ENCODE data around the gene SRBD1.

The SRBD1 gene

DNA sequence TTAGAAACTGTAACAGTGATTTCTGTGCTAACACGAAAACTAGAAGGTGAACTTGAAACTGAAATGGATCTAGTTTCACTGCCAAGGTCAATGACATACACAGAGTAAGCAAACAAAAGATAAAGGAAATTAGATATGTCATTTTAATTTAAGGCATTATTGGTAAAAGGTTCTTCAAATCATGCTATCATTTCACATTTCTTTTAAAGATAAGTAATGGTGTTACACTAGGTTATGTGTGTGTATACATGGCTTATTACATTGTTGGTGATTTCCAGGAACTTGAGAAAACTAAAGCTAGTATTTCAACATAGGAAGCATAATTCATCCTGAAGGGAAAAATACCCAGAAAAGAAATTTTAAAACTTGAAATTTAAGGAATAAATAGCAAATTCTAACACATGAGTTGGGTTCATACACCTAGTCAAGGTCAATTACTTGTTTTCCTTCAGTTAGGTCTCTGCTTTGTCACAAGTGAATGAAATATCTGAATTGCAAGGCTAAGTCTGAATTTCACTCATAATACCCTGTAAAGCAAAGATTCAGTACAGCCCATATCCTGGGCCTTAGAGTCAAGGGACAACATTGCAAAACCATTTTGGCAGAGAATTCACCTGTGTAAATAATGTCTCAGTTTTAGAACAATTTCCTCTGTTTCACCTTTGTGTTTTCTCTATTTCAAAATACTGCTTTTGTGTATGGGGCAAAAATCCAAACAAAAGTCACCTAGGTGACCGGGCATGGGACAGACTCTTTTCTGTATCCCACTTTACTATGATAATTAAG, 141.6 kb downstream of the SRBD1 start:
- DNase-seq (ENCODE audit: insufficient read length, low spot score) (no peak), FAIRE-seq (peak; percentile 66)
- no peak for TF ChIP-seq PAX5 (IDR thresholded peaks at IDR 0.05; ENCODE audit: insufficient read depth, low read length, severe bottlenecking)
- TF ChIP-seq POU2F2 (IDR thresholded peaks at IDR 0.05; ENCODE audit: low read depth, low read length) = no peak
- no peak for TF ChIP-seq POLR2AphosphoS5 (IDR thresholded peaks at IDR 0.05; ENCODE audit: low read depth, low read length)
- no peak for TF ChIP-seq SPI1 (IDR thresholded peaks at IDR 0.05; ENCODE audit: low read depth, low read length)
- no peak for TF ChIP-seq TAF1 (IDR thresholded peaks at IDR 0.05; ENCODE audit: low read depth, low read length)
- no peak for TF ChIP-seq POLR2A (IDR thresholded peaks at IDR 0.05; ENCODE audit: low read depth, low read length)

DNA sequence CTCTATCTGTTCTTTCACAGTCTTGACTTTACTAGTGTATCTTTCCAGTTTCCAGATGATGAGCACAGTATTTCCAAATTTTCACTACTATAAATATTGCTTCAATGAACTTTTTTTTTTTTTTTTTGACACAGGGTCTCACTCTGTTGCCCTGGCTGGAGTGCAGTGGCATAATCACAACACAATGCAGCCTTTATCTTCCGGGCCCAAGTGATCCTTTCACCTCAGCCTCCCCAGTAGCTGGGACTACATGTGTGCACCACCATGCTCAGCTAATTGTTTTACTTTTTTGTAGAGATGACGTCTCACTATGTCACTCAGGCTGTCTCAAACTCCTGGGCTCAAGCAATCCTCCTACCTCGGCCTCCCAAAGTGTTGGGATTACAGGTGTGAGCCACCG, 142.8 kb downstream of the SRBD1 start:
- DNase-seq (ENCODE audit: insufficient read length, low spot score) (no peak), FAIRE-seq (no peak)
- TF ChIP-seq POU2F2 (IDR thresholded peaks at IDR 0.05; ENCODE audit: low read depth, low read length) (no peak), SPI1 (IDR thresholded peaks at IDR 0.05; ENCODE audit: low read depth, low read length) (no peak), POLR2AphosphoS5 (IDR thresholded peaks at IDR 0.05; ENCODE audit: low read depth, low read length) (no peak), TAF1 (IDR thresholded peaks at IDR 0.05; ENCODE audit: low read depth, low read length) (no peak), POLR2A (IDR thresholded peaks at IDR 0.05; ENCODE audit: low read depth, low read length) (no peak), PAX5 (IDR thresholded peaks at IDR 0.05; ENCODE audit: insufficient read depth, low read length, severe bottlenecking) (no peak)

DNA sequence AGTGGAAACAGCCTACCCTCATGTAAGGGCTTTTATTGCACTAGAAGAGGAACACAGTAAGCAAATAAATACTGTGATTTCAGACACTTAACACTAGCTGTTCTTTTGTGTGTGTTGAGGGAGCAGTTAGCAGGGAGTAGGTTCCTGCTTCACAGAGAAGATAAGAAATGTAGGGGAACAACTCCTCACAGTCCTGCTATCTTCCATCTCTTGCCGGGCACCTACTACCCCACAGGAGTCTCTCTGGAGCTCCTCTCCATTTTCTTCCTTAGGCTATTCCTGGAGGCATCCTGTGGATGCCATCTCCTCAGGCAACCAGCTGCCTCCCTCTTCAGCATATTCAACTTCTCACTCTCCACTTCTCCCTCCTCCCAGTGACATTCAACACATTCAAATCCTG, 145.0 kb downstream of the SRBD1 start:
- TF ChIP-seq POU2F2 (IDR thresholded peaks at IDR 0.05; ENCODE audit: low read depth, low read length) = no peak
- TF ChIP-seq TAF1 (IDR thresholded peaks at IDR 0.05; ENCODE audit: low read depth, low read length) = no peak
- TF ChIP-seq POLR2AphosphoS5 (IDR thresholded peaks at IDR 0.05; ENCODE audit: low read depth, low read length) = no peak
- TF ChIP-seq PAX5 (IDR thresholded peaks at IDR 0.05; ENCODE audit: insufficient read depth, low read length, severe bottlenecking) = no peak
- TF ChIP-seq SPI1 (IDR thresholded peaks at IDR 0.05; ENCODE audit: low read depth, low read length) = no peak
- TF ChIP-seq POLR2A (IDR thresholded peaks at IDR 0.05; ENCODE audit: low read depth, low read length) = no peak
- no peak for FAIRE-seq
- no peak for DNase-seq (ENCODE audit: insufficient read length, low spot score)

DNA sequence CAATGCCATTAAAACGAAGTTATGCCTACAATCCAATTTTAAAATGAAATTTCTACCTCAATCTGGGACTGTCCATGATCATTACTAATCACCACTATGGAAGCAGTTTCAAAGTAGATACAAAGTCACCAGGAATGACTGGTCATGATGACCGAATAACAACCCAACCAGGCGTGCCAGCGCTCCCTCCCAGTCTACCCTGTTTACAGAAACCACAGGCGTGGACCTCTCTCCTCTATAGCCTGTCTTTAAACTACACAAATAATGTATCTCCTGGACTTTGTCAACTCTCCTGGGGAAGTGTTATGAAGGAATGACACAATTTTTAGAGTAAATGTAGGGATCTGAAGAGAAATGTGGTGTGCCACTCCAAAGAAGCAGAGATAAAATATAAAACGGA, 150.2 kb downstream of the SRBD1 start:
- FAIRE-seq (no peak), DNase-seq (ENCODE audit: insufficient read length, low spot score) (no peak)
- TF ChIP-seq POLR2AphosphoS5 (IDR thresholded peaks at IDR 0.05; ENCODE audit: low read depth, low read length) (no peak), POLR2A (IDR thresholded peaks at IDR 0.05; ENCODE audit: low read depth, low read length) (no peak), POU2F2 (IDR thresholded peaks at IDR 0.05; ENCODE audit: low read depth, low read length) (no peak), TAF1 (IDR thresholded peaks at IDR 0.05; ENCODE audit: low read depth, low read length) (no peak), PAX5 (IDR thresholded peaks at IDR 0.05; ENCODE audit: insufficient read depth, low read length, severe bottlenecking) (no peak), SPI1 (IDR thresholded peaks at IDR 0.05; ENCODE audit: low read depth, low read length) (no peak)

DNA sequence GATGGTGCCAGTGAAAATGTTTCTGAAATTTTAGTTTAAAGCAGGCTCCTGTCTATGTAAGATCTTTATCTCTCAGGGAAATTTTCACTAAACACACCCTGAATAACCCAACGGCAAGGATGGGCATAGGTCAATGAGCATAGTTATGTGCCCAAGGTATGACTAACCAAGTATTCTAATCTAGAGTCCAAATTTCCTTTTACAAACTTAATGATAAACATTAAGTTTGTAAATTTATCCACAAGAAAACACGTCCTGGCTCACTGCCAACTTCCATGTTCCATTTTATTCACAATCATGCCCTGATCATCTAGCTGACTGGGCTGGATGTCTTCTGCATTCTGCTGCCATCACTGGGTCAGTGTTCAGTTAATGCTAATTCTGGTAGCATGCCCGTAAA, 151.2 kb downstream of the SRBD1 start:
- no peak for TF ChIP-seq PAX5 (IDR thresholded peaks at IDR 0.05; ENCODE audit: insufficient read depth, low read length, severe bottlenecking)
- TF ChIP-seq POLR2A (IDR thresholded peaks at IDR 0.05; ENCODE audit: low read depth, low read length) = no peak
- no peak for TF ChIP-seq POU2F2 (IDR thresholded peaks at IDR 0.05; ENCODE audit: low read depth, low read length)
- no peak for TF ChIP-seq POLR2AphosphoS5 (IDR thresholded peaks at IDR 0.05; ENCODE audit: low read depth, low read length)
- TF ChIP-seq TAF1 (IDR thresholded peaks at IDR 0.05; ENCODE audit: low read depth, low read length) = no peak
- no peak for TF ChIP-seq SPI1 (IDR thresholded peaks at IDR 0.05; ENCODE audit: low read depth, low read length)
- FAIRE-seq = no peak
- DNase-seq (ENCODE audit: insufficient read length, low spot score) = no peak

DNA sequence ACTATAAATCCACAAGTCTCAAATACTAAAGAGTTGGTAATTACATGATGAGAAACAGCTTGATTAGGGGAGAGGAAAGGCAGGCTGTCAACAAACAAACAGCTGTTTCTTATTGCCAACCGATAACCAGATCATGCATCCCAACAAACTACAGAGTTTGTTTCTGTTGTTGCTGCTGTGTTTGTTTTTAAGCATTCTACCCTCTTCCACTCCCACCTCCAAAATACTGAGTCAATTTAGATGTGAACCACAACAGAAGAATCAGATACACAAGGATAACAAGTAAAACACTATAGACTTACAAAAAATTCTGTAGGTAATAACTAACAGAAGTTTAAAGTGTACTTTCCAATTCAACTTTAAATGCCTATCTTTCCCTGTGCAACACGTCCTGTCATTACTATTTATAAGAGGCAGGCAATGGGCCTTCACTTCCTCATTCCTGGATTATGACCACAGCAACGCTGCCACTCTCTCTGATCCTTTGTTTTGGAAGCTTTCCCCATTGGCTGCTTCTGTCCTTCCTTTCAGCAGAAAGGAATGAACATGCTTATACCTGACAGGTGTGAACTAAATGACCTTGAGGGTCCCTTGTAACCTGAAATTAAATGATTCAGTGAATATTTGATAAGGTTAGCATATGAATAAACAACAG, 152.0 kb downstream of the SRBD1 start:
- TF ChIP-seq SPI1 (IDR thresholded peaks at IDR 0.05; ENCODE audit: low read depth, low read length) = peak; percentile 46
- TF ChIP-seq POLR2A (IDR thresholded peaks at IDR 0.05; ENCODE audit: low read depth, low read length) = no peak
- DNase-seq (ENCODE audit: insufficient read length, low spot score) (no peak), FAIRE-seq (no peak)

DNA sequence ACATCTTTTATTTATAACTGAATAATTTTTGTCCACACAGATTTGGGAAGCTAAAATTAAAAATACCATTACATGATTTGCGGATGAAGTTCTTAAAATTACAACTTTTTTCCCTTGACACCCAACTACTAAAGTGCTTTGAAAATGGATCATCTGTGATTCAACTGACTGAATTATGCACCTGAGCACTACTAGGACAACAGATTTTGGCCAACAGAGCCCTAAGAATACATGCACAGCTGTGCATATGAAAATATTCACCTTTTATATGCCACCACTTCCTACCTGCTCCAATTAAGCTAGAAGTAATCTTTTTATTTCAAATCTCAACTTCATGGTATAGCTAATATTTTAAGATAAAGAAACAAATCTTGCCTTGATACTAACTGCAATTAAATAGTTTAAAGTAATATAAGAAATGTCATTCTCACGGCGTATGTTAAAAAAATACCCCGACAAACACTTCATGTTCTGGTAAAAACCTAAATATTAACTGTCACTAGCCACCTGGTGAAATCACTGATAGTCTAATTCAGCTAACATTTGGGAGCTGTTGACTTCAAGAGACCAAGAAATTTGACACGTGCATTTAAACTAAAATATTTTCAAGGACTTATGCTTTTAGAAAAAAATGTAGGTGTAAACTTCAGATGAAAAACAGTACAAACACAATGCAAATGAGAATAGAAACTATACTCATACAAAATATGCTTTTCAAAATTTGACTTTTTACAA, 153.7 kb downstream of the SRBD1 start:
- no peak for TF ChIP-seq POU2F2 (IDR thresholded peaks at IDR 0.05; ENCODE audit: low read depth, low read length)
- TF ChIP-seq POLR2A (IDR thresholded peaks at IDR 0.05; ENCODE audit: low read depth, low read length) = no peak
- TF ChIP-seq POLR2AphosphoS5 (IDR thresholded peaks at IDR 0.05; ENCODE audit: low read depth, low read length) = no peak
- no peak for TF ChIP-seq SPI1 (IDR thresholded peaks at IDR 0.05; ENCODE audit: low read depth, low read length)
- no peak for TF ChIP-seq PAX5 (IDR thresholded peaks at IDR 0.05; ENCODE audit: insufficient read depth, low read length, severe bottlenecking)
- TF ChIP-seq TAF1 (IDR thresholded peaks at IDR 0.05; ENCODE audit: low read depth, low read length) = no peak
- no peak for DNase-seq (ENCODE audit: insufficient read length, low spot score)
- no peak for FAIRE-seq

DNA sequence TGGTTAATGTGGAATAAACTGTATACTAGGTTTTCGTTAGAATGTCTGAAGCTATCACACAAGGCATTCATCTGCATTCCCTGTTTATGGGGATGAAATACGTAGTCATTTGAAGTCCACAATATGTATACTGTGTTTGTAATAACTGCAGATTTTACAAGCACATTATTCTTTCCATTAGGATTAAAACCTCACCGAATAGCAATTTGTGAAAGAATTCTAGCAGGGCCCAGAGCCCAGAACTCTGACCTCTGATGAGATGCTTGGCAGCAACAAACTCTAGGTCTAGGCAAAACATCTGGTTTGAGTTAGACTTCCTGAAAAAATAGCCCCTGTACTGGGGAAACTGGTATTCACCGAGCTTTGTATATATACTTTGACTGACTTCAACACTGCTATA, 158.2 kb downstream of the SRBD1 start:
- TF ChIP-seq POLR2AphosphoS5 (IDR thresholded peaks at IDR 0.05; ENCODE audit: low read depth, low read length) (no peak), POU2F2 (IDR thresholded peaks at IDR 0.05; ENCODE audit: low read depth, low read length) (no peak), SPI1 (IDR thresholded peaks at IDR 0.05; ENCODE audit: low read depth, low read length) (no peak)
- no peak for FAIRE-seq
- no peak for DNase-seq (ENCODE audit: insufficient read length, low spot score)

DNA sequence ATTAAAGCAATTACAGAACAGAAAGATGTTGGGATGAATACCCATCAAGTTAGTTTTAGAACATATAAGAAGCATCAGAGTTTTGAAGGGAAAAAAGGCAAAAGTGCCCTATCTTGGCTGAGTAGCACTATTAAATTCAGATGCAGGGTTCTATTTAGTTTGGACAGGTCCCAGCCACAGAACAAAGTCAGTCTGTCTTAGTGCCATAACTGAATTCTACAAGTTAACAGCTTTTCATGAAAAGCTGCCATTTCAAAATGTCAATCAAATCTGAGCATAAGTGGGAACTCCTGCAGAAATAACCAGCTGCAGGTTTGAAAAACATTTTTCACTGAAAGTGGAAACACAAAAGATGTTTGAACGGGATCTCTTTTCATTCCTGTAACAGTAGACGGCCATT, 160.4 kb downstream of the SRBD1 start:
- TF ChIP-seq POLR2A (IDR thresholded peaks at IDR 0.05; ENCODE audit: low read depth, low read length) (no peak), SPI1 (IDR thresholded peaks at IDR 0.05; ENCODE audit: low read depth, low read length) (no peak), PAX5 (IDR thresholded peaks at IDR 0.05; ENCODE audit: insufficient read depth, low read length, severe bottlenecking) (no peak), TAF1 (IDR thresholded peaks at IDR 0.05; ENCODE audit: low read depth, low read length) (no peak), POU2F2 (IDR thresholded peaks at IDR 0.05; ENCODE audit: low read depth, low read length) (no peak), POLR2AphosphoS5 (IDR thresholded peaks at IDR 0.05; ENCODE audit: low read depth, low read length) (no peak)
- DNase-seq (ENCODE audit: insufficient read length, low spot score) (no peak), FAIRE-seq (no peak)
